GM06990 (cell line): ENCODE results near the gene PRR20G.

Source experiments
- DNase-seq: peaks from one replicate; pipeline ENCODE4 v3.0.0-alpha.2; 2011; ENCODE audit not compliant: insufficient read length; ENCODE audit errors: extremely low read depth
- H3K27me3 ChIP-seq: replicated peaks from 2 replicates; pipeline ENCODE4 v1.6.0; 2011; ENCODE audit warnings: low read length; ENCODE audit not compliant: control insufficient read depth, insufficient read depth
- H3K36me3 ChIP-seq: 2 replicates; pipeline ENCODE4 v1.5.1; 2011; ENCODE audit warnings: low read length; ENCODE audit not compliant: control insufficient read depth, insufficient read depth
- H3K4me3 ChIP-seq: replicated peaks from 2 replicates; pipeline ENCODE4 v1.5.1; 2011; ENCODE audit warnings: low read depth, mild to moderate bottlenecking, control low read depth, low read length
- CTCF ChIP-seq: IDR thresholded peaks from 2 replicates; pipeline ENCODE4 v1.5.1; 2011; ENCODE audit warnings: low read length, control low read depth, mild to moderate bottlenecking, inconsistent platforms; ENCODE audit not compliant: insufficient read depth, poor library complexity, severe bottlenecking

Gene PRR20G

GRCh38 chr3:127276995-127277394, 10.9 kb downstream of the PRR20G start:
- no peaks in the 10 kb centered on the region for H3K27me3 ChIP-seq
- H3K36me3 ChIP-seq, result no peaks in the 10 kb centered on the region
- TF ChIP-seq CTCF, result no peak
- no peak overlapping the region for H3K4me3 ChIP-seq
- no peak for DNase-seq

GRCh38 chr3:127276396-127276795, 11.4 kb downstream of the PRR20G start:
- DNase-seq, result no peak
- H3K4me3 ChIP-seq, result no peak overlapping the region
- no peak for TF ChIP-seq CTCF
- no peaks in the 10 kb centered on the region for H3K27me3 ChIP-seq
- H3K36me3 ChIP-seq, result no peaks in the 10 kb centered on the region

GRCh38 chr3:127275287-127275781, 12.5 kb downstream of the PRR20G start:
- Histone ChIP-seq H3K36me3 (no peaks in the 10 kb centered on the region), H3K4me3 (no peak overlapping the region), H3K27me3 (no peaks in the 10 kb centered on the region)
- DNase-seq, result no peak
- no peak for TF ChIP-seq CTCF

GRCh38 chr3:127274200-127274760, 13.6 kb downstream of the PRR20G start:
- Histone ChIP-seq H3K36me3 (no peaks in the 10 kb centered on the region), H3K4me3 (no peak overlapping the region), H3K27me3 (no peaks in the 10 kb centered on the region)
- DNase-seq, result no peak
- no peak for TF ChIP-seq CTCF

DNA sequence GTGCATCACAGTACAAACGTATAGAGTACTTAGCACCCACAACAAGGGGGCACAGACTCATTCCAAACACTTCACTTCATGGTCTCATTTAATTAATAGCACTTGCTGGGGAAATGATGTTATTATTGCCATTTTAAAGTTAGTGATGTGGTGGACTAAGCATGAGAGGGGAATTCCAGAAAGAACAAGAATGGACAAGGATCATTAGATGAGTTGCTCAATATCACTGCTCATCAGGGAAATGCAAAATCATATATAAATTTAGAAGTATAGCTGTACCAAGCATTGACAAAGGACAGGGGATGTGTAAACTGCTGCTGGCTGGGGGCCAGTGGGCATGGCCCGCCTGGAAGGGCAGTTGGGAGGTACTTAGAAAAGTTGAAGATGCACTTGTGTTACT, 14.6 kb downstream of the PRR20G start:
- Histone ChIP-seq H3K36me3 (no peaks in the 10 kb centered on the region), H3K4me3 (no peak overlapping the region), H3K27me3 (no peaks in the 10 kb centered on the region)
- DNase-seq, result no peak
- no peak for TF ChIP-seq CTCF

GRCh38 chr3:127266186-127266585, 21.7 kb downstream of the PRR20G start:
- no peak for DNase-seq
- no peaks in the 10 kb centered on the region for H3K36me3 ChIP-seq
- TF ChIP-seq CTCF, result no peak
- H3K27me3 ChIP-seq, result no peaks in the 10 kb centered on the region; the same call in 1 of the 2 replicates
- no peak overlapping the region for H3K4me3 ChIP-seq
